ENCODE data around the gene MYL3. TPM values are rescaled to one million over a fixed set of nuclear protein-coding genes. Genes with fewer than 3 reads are reported as not detected.

Gene MYL3
- total RNA-seq, 1 donor from 2014 or later = not detected

DNA sequence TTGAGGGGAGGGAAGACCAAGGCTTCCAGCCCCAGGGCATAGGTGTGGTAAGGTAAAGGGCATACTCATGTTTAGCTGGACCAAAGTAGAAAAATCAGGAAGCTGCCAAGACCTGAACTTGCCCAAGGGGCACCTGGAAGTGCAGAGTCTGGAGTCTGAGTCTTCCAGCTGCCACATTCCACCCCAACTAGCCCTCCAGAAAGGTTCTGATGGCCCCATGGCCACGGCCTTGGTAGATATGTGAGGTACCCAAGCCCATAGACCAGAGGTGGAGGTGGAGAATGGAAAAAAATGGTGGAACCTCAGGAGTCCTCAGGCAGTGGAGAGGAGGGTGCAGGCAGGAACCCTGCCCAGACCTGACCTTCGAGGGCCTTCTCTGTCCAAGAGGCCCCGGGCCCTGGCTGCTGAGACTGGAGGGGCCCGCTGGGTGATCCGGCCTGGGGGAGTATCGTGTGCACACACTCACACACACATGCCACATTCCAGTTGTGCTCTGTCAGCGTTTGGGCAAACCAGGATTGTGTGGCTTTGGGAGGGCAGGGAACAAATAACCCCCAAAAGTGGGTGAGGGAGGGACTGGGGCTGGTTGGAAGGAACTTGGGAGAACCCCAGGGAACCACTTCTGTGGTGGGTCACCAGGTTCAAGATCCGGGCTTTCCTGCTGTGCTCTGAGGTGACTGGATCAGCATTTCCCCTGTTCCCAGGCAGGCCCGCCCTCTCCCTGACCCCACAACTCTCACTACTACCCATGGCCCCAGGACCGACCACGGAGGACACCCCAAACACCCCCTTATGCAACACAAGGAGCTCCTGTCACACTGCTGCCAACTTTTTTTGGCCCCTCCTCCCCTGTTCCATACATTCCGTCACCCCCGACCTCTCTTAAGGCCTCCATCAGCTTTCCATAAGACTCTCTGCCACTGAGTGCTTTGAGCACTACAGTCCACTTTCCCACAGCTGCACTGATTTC lies 11.6 kb downstream of the MYL3 start:
- intact Hi-C loops (cut with micrococcal nuclease) = no loop called here

DNA sequence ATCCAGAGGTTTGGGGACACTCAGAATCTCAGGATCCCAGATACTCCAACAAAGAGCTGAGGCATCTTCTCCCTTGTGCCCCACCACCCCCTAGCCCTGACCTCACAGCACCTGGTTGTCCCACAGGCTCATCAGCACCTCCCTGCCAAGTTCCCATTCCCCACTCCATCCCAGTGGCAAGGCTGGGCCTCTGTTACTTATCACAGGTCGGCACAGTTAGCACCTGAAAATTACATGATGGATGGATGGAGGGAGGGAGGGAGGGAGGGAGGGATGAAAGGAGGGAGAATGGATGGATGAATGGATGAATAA lies 12.8 kb downstream of the MYL3 start:
- intact Hi-C loops (cut with micrococcal nuclease) = no loop called here

DNA sequence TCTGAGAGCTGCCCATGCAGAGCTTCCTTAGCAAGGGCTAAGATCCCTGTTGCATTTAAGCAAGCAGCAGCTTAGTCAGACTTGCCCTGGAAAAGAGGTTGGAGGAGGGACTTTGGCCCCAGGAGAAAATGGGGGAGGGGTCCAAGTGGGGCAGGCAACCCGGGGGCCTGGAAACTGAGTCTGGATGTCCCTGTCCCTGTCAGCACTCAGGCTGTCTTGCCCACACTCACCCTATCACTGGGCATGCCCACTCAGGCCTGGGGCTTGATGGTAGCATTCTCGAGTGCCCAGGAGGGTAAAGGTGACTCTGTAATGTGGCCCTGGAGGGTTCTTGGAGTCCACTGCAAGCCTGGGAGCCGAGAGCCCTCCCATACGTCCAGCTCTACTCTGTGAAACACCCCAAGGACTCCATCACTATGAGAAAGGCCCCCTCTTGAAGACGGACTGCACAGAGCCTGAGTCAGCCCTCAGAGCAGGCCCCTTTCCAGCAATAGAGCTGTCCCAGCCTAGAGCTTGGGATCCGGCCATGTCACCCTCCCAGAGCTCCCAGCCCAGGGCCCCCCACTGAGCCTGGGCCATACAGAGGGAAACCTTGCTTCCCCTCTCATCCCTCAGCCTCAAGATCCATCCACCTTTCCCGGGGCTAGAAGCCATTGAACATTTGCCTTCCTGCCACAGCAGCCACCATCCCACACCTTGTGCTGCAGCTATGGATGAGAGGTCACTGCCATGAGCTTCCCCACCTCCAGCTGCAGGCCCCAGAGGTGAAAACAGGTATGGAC lies 13.4 kb downstream of the MYL3 start:
- intact Hi-C loops (cut with micrococcal nuclease) = no loop called here

DNA sequence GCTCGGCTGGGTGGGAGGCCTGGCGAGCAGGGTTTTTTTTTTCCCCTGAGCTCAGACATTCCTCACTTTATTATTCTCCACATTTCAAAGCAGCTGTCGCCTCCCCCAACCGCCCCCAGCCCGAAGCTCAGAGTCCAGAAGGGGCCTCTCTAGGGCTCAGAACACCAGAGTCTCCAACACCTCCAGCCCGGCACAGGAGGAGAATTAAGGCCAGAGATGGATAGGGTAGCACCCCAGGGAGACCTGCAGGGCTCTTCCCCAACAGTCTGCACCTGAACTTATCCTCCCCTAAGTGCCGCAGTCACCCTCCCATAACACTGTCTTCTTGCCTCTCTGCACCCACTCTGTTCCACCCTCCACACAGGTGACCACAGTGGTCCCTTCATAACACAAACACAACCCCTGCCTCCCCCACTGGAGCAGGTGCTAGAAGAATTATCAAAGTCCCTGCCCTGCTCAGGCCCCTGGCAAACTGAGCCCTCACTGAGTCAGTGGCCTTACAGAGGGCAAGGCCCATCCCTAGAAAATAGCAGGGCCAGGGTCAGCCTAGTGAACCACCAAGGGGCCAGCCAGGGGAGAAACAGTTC lies 14.1 kb downstream of the MYL3 start:
- intact Hi-C loops (cut with micrococcal nuclease) = no loop called here

DNA sequence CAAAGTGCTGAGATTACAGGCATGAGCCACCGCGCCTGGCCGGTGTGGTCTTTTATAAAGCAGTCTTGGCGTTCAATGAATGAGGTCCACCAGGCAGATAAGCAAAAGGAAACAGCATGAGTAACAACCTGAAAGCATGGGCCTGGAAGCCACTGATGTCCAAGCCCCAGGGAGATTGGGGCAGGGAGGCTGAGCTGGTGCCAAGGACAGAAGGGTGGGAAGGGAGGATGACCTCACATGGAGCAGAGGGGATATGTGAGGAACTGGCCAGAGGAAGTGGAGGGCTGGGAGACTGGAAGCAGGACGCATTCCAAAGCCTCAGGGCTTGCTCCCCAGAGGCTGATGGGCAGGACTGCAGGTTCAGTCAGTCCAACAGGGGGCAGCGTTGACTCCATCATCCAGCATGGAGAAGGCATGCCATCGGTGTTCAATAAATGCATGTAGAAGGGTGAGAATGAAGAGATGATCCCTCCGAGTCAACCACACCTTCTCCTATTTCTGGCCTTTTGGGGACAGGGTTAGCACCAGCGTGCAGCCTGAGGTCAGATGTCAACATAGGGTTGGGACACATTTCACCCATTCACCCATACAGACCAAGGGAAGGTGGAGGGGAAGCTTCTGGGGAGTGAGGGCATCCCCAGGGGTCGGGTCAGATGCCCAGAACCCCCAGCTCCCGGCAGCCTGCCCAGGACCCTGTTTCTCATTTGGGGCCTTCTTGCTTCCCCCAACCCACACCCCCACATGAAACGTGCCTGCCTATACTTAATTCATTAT lies 14.8 kb downstream of the MYL3 start:
- intact Hi-C loops (cut with micrococcal nuclease) = no loop called here

DNA sequence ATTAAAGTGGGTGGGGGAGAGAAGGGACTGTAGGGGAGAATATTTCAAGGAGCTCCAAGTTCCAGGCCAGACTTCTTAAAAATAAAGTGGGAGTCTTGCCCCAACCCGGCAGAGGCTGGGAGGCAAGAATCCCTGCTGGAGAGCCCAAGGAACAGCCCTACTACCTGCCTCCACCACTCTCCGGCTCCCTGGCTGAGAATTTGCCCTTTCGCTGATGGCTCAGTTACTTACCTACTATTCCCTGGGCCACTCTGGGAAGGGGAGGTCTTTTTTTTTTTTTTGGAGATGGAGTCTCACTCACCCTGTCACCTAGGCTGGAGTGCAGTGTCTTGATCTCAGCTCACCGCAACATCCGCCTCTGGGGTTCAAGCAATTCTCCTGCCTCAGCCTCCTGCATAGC lies 15.5 kb downstream of the MYL3 start:
- intact Hi-C loops (cut with micrococcal nuclease) = no loop called here

DNA sequence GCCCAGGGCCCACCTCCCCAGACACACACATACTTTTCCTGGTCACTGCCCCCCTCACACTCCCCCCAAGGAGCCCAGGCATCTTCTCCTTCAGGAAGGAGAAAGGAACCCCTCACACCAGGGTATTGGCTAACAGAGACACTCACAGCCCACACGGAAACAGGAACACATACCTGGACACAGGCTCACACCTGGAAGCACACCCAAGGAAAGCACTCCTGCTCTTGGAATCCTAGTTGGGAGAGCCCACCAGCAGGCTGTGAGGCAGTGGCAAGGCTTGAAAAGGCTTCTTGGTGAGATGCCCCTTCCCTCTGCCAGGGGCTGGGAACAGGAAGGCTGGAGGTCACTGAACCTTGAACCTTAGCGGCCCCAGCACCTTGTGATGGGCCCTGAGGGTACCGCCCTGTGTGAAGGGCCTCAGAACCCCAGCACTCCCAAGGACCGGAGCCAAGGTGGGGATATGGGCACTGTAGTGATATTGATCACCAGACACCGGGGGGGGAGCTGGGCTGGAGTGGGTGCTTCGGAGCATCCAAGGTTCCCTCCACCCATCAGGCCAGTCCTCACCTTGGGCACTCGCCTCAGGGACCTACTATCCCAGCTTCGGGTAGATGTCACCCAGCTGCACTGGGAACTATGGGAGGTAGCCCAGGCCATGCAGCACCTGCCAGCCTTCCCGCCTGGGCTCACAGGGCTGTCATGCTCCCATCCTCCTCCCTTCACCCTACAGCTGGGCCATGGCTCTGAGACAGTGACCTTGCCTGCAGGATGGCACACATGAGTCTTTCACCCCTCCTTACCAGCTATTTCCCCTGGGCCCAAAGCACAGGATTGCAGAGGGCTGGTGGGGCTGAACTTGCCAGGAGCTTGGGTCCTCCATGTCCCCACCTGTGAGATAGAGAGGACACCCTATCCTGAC lies 16.4 kb downstream of the MYL3 start:
- intact Hi-C loops (cut with micrococcal nuclease) = no loop called here

DNA sequence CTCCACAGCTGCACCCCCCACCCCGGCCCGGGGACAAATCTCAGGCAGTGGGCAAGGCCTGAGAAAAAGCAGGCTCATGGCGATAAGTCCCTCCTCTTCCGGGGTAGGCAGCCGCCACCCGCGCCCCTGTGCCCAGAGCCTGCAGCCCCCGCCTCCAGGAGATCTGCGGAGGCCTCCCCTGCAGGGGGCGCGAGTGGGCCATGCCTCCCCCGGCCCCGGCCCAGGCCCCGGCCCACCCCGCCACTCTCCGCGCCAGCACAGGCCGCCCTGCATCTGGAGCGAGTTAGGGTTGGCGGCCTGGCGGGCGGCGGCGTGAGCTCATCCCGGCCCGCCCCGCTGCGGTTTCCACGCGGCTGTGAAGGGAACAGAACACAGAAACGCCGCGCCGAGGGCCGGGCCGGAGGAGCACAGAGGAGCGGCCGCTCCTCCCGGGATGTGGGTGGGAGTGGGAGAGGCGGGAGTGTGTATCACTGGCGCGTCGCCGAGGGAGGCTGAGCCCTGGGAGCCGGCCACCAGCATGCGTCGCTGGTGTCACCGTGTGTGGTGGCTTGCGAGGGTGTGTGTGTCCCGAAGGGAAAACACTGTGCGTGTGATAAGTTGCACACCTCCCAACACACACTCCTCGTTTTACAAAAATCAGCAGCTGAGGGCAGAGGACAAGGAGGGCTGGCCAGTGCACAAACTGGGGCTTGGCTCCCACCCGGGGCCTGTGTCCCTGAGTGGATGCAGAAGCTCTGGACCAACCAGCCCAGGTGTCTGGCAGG lies 17.2 kb downstream of the MYL3 start:
- intact Hi-C loops (cut with micrococcal nuclease) = no loop called here

DNA sequence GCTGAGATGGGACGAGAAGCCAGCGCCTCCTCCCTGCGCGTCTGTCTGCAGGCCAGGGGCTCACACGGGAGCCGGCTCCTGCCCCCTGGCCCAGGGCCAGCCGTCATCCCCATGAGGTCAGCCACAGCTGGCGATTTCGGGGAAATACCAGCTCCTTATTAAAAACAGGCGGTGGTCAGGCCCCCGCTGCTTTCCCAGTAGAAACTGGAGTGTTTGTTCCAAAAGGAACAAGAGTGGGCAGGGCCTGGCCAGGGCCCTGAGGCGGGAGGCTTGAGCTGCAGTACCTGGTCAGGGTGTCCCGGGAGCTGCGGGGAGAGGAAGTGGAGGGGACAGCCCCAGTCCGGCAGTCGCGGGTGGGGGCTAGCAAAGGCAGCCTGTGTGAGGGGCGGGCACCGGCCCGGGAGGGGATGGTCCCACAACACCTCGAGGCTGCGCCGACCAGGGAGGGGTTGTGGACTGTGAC lies 17.8 kb downstream of the MYL3 start:
- intact Hi-C loops (cut with micrococcal nuclease) = no loop called here

DNA sequence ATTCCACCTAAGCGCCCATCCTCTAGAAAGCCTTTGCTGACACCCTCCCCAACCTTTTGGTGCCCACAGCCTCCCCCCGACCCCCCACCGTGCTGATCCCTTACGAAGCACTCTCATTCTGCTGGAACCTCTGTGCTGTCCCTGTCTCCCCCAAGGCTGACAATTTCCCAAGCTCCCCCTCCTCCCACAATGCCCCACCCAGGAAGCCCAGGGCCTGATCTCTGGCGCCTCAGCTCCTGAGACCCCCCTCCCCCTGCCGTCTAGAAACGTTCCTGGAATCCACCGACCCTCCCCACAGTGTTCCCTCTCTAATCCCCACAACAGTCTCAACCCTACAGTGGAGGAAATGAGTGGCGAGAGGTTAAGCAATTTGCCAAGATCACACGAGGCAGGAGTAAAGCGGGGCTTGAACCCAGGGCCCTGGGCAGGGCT lies 18.3 kb downstream of the MYL3 start:
- intact Hi-C loops (cut with micrococcal nuclease) = no loop called here

DNA sequence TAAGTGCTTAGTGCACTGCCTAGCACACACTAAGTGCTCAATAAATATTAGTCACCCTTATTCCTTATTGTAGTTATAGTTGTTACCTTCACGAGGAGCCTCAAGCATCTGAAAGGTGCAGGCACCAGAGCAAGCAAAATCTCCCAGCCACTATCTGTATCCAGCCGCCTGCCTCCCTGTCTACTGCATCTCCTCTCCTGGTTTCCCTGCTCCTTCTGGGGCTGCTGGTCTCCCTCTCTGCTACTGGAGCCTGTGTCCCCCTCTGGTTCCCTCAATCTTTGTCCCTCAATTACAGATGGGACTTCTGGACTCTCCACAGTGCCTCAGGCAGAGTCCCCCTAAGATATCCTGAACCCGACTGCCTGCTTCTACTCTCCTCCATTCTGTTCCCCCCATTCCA lies 18.8 kb downstream of the MYL3 start:
- intact Hi-C loops (cut with micrococcal nuclease) = no loop called here

DNA sequence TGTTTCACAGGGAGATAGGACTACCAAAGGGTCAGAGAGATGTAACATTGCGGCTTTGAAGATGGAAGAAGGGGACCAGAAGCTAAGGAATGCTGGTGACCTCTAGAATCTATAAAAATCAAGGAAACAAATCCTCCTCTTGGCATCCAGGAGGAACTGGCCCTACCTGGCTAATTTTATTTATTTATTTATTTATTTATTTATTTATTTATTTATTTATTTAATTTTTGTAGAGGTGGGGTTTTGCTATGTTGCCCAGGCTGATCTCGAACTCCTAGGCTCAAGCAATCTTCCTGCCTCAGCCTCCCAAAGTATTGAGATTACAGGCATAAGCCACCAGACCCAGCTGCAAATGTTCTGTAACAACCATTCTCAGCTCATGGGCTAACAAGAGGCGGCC lies 19.7 kb downstream of the MYL3 start:
- intact Hi-C loops (cut with micrococcal nuclease) = no loop called here

DNA sequence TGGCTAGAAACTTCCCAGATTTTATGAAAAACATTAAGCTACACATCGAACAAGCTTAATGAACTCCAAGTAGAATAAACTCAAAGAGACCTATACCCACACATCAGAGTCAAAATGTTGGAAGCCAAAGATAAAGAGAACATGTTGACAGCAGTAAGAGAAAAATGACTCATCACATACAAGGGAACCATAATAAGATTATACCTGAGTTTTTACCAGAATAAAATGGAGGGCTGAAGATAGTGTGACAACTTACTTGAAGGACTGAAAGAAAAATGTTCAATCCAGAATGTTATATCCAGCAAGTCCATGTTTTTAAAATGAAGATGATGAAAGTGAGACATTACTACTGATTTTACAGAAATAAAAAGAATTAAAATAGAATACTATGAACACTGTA lies 22.8 kb downstream of the MYL3 start:
- intact Hi-C loops (cut with micrococcal nuclease) = no loop called here

DNA sequence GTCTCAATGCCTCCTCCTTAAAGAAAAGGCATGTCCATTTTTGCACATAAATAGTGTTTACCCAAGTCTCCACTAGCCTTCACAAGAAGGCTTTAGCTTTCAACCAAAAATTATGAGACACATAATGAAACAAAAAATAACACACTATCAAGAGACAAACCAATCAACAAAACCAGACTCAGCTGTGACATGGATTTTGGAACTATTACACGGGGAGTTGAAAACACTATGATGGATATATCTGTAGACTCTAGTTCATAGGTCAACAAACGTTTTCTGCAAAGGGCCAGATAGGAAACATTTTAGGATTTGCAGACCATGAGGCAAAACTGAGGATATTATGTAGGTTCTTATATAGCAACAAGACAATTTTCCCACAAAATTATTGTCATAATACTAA lies 24.9 kb downstream of the MYL3 start:
- intact Hi-C loops (cut with micrococcal nuclease) = no loop called here

DNA sequence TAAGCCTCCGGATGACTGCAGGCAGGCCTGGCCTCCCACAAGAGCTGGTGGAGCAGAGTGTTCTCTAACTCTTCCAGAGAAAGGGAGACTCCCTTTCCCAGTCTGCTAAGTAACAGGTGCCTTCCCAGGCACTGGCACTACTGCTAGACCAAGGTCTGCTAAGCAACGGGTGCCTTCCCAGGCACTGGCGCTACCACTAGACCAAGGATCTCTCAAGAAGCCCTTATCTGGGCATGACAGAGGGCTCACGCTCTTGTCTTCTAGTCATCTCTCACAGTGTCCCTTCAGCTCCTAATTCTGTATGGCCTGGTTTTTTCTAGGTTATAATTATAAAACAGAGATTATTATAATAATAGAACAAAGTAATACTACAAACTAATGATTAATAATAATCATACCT lies 27.8 kb downstream of the MYL3 start:
- intact Hi-C loops (cut with micrococcal nuclease) = no loop called here

DNA sequence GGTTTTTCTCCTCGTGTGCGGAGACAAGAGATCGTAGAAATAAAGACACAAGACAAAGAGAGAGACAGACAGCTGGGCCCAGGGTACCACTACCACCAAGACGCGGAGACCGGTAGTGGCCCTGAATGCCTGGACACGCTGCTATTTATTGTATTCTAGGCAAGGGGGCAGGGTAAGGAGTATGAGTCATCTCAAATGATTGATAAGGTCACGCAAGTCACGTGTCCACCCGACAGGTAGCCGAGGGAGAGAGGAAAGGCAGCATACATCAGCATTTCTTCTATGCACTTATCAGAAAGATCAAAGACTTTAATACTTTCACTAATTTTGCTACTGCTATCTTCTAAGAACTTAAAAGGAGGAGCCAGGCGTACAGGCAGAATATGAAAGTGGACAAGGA lies 28.2 kb downstream of the MYL3 start:
- intact Hi-C loops (cut with micrococcal nuclease) = no loop called here

DNA sequence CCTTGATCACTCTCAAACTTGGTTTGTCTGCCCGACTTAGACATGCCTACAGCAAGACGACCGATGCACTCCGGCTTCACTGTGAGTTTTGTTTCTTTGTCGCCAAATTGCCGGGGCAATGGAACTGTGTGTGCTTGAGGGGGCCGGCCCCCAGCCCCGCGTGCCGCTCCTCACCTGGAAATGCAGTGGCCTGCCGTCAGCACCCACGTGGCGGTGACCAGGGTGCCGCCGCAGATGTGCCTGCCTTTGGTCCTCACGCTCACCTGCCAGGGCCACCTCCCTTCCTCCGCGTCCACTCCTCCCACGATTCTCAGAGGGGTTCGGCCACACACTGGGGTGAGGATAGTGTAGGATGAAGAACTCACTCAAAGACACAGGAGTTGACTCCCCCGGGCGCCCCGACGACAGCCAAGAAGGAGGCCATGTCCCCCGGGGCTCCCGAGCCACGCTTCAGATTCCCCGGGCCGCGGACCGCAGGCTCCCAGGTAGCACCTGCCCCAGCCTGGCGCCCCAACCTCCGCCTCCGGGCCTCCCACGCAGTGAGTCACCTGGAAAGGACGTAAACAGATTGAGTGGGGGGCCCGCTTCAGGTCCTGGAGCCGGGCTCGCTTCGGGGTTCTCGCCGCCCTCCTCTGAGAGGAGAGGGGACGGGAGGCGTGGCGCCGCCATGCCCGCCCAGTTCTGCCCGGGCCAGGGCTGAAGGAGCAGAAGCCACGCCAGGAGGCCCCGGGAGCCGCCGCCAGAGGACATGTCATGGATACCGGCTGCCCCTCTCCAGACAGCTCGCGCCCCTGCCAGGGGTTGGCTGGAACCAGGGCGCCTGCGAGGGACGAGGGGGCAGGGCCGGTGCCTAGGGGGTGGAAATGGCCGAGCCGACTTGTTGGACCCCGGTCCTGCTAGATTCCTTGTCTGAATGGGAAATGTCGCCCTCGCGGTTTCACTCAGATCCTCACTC lies 29.6 kb downstream of the MYL3 start:
- intact Hi-C loops (cut with micrococcal nuclease) = no loop called here

DNA sequence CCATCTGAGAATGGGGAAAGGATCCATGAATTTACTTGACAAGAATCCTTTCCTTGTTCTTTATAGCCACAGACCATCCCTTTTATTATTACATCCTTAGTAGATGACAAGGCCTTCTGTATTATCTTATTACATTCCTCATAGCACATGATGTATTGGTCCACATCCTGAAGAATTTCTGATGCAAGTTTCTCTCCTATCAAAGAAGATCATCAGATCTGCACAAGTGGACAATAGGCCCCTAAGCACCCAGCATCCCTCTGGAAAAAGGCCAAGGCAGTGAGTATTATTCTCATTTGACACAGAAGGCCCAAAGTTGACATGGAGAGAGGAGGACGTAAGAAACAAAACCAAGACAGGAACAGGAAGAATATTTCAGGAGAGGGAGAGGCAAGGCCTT lies 31.4 kb downstream of the MYL3 start:
- intact Hi-C loops (cut with micrococcal nuclease) = no loop called here

All from T-helper 2 cell treated with Interferon-gamma antibody and Interleukin-4, amounts not matched to agents 100 ng/mL and 5 ng/mL, for 36 hours (primary cell).